Measurements from ENCODE around the gene MYO3B.
"Not testable (repeated sequence)": the region's sequence is repeated elsewhere in the genome, so short reads cannot be mapped to it uniquely, and the experiment has no call there.

MYO3B gene

GRCh38 chr2:170674282-170674681 is 496.3 kb downstream of the MYO3B start:
- H3K36me3 ChIP-seq (ENCODE audit: control insufficient read depth in 1 of 2, insufficient read depth in 2 of 2, low read depth in 1 of 2, low read length in 2 of 2); H3K4me3 ChIP-seq (ENCODE audit: insufficient read depth in 1 of 2, low read depth in 1 of 2, low read length in 2 of 2); H2BK15ac ChIP-seq (ENCODE audit: low read depth, poor library complexity, severe bottlenecking); DNase-seq; H3K4me1 ChIP-seq (ENCODE audit: control insufficient read depth, insufficient read depth, low read depth, low read length); H2BK12ac ChIP-seq (ENCODE audit: low read length in 2 of 2); H3K9ac ChIP-seq (ENCODE audit: low read length); H3K27ac ChIP-seq (ENCODE audit: low read length, poor library complexity, severe bottlenecking); H2AFZ ChIP-seq (ENCODE audit: low read depth, low read length); H3K14ac ChIP-seq (ENCODE audit: low read length in 2 of 2); H3K9me3 ChIP-seq (ENCODE audit: control insufficient read depth, low read length); H4K8ac ChIP-seq (ENCODE audit: low read length); H3K79me1 ChIP-seq (replicated peaks; ENCODE audit: low read length, poor library complexity, severe bottlenecking); H4K91ac ChIP-seq (ENCODE audit: low read length); H3K4me2 ChIP-seq (ENCODE audit: low read length, poor library complexity, severe bottlenecking); H2BK120ac ChIP-seq (ENCODE audit: low read depth, low read length); H3K4ac ChIP-seq (ENCODE audit: low read depth in 1 of 2, low read length in 2 of 2); H3K18ac ChIP-seq (ENCODE audit: low read depth in 1 of 2, low read length in 2 of 2); H3K23ac ChIP-seq (ENCODE audit: low read length in 2 of 2); H3K27me3 ChIP-seq (ENCODE audit: control insufficient read depth in 1 of 2, insufficient read depth in 1 of 2, low read length in 2 of 2); H2AK5ac ChIP-seq (ENCODE audit: low read length, severe bottlenecking); H2BK5ac ChIP-seq (ENCODE audit: low read depth, low read length, poor library complexity, severe bottlenecking): not testable (repeated sequence)

GRCh38 chr2:170675701-170676100 is 497.8 kb downstream of the MYO3B start:
- Histone ChIP-seq H3K27ac (ENCODE audit: low read length, poor library complexity, severe bottlenecking) (no peak overlapping the region), H2AK5ac (ENCODE audit: low read length, severe bottlenecking) (no peak overlapping the region), H4K91ac (ENCODE audit: low read length) (no peak overlapping the region), H3K9ac (ENCODE audit: low read length) (no peak overlapping the region), H3K23ac (ENCODE audit: low read length in 2 of 2) (no peak overlapping the region), H3K14ac (ENCODE audit: low read length in 2 of 2) (no peak overlapping the region), H3K9me3 (ENCODE audit: control insufficient read depth, low read length) (no peaks in the 10 kb centered on the region), H3K18ac (ENCODE audit: low read depth in 1 of 2, low read length in 2 of 2) (no peak overlapping the region), H3K4me1 (ENCODE audit: control insufficient read depth, insufficient read depth, low read depth, low read length) (no peaks in the 10 kb centered on the region), H2BK5ac (ENCODE audit: low read depth, low read length, poor library complexity, severe bottlenecking) (no peak overlapping the region), H2BK120ac (ENCODE audit: low read depth, low read length) (no peak overlapping the region), H3K4ac (ENCODE audit: low read depth in 1 of 2, low read length in 2 of 2) (no peak overlapping the region), H3K36me3 (ENCODE audit: control insufficient read depth in 1 of 2, insufficient read depth in 2 of 2, low read depth in 1 of 2, low read length in 2 of 2) (no peaks in the 10 kb centered on the region), H2BK12ac (ENCODE audit: low read length in 2 of 2) (no peak overlapping the region), H3K4me2 (ENCODE audit: low read length, poor library complexity, severe bottlenecking) (no peak overlapping the region), H2AFZ (ENCODE audit: low read depth, low read length) (no peak overlapping the region), H2BK15ac (ENCODE audit: low read depth, poor library complexity, severe bottlenecking) (no peak overlapping the region), H4K8ac (ENCODE audit: low read length) (no peak overlapping the region), H3K4me3 (ENCODE audit: insufficient read depth in 1 of 2, low read depth in 1 of 2, low read length in 2 of 2) (no peak overlapping the region), H3K27me3 (ENCODE audit: control insufficient read depth in 1 of 2, insufficient read depth in 1 of 2, low read length in 2 of 2) (no peaks in the 10 kb centered on the region), H3K79me1 (replicated peaks; ENCODE audit: low read length, poor library complexity, severe bottlenecking) (no peaks in the 10 kb centered on the region)
- 94% methylated on average over 6 of the region's 6 CpGs for whole genome bisulfite sequencing
- DNase-seq = no peak

GRCh38 chr2:170679607-170680079 is 501.7 kb downstream of the MYO3B start:
- H3K4me2 ChIP-seq (ENCODE audit: low read length, poor library complexity, severe bottlenecking) = no peak overlapping the region
- peak; percentile 12 for DNase-seq

GRCh38 chr2:170680172-170680941 is 502.4 kb downstream of the MYO3B start:
- no peak overlapping the region for H3K23ac ChIP-seq (ENCODE audit: low read length in 2 of 2)
- no peak overlapping the region for H3K4me3 ChIP-seq (ENCODE audit: insufficient read depth in 1 of 2, low read depth in 1 of 2, low read length in 2 of 2)
- no peak for DNase-seq
- no peaks in the 10 kb centered on the region for H3K79me1 ChIP-seq (replicated peaks; ENCODE audit: low read length, poor library complexity, severe bottlenecking)
- H4K91ac ChIP-seq (ENCODE audit: low read length) = no peak overlapping the region
- H3K14ac ChIP-seq (ENCODE audit: low read length in 2 of 2) = no peak overlapping the region
- no peak overlapping the region for H2AFZ ChIP-seq (ENCODE audit: low read depth, low read length)
- H2BK12ac ChIP-seq (ENCODE audit: low read length in 2 of 2) = no peak overlapping the region
- H3K4me1 ChIP-seq (ENCODE audit: control insufficient read depth, insufficient read depth, low read depth, low read length) = no peaks in the 10 kb centered on the region
- no peak overlapping the region for H3K4ac ChIP-seq (ENCODE audit: low read depth in 1 of 2, low read length in 2 of 2)
- H4K8ac ChIP-seq (ENCODE audit: low read length) = no peak overlapping the region
- H2BK120ac ChIP-seq (ENCODE audit: low read depth, low read length) = no peak overlapping the region
- H2BK15ac ChIP-seq (ENCODE audit: low read depth, poor library complexity, severe bottlenecking) = no peak overlapping the region
- no peak overlapping the region for H3K4me2 ChIP-seq (ENCODE audit: low read length, poor library complexity, severe bottlenecking)
- H2AK5ac ChIP-seq (ENCODE audit: low read length, severe bottlenecking) = no peak overlapping the region
- no peak overlapping the region for H2BK5ac ChIP-seq (ENCODE audit: low read depth, low read length, poor library complexity, severe bottlenecking)
- WGBS = 32% methylated on average over 2 of the region's 2 CpGs
- no peaks in the 10 kb centered on the region for H3K27me3 ChIP-seq (ENCODE audit: control insufficient read depth in 1 of 2, insufficient read depth in 1 of 2, low read length in 2 of 2)
- no peaks in the 10 kb centered on the region for H3K9me3 ChIP-seq (ENCODE audit: control insufficient read depth, low read length)
- no peaks in the 10 kb centered on the region for H3K36me3 ChIP-seq (ENCODE audit: control insufficient read depth in 1 of 2, insufficient read depth in 2 of 2, low read depth in 1 of 2, low read length in 2 of 2)
- H3K18ac ChIP-seq (ENCODE audit: low read depth in 1 of 2, low read length in 2 of 2) = no peak overlapping the region
- H3K27ac ChIP-seq (ENCODE audit: low read length, poor library complexity, severe bottlenecking) = no peak overlapping the region
- H3K9ac ChIP-seq (ENCODE audit: low read length) = no peak overlapping the region

More at GRCh38 chr2:170679607-170680079, 501.7 kb downstream of the MYO3B start:
- Histone ChIP-seq H2AK5ac (ENCODE audit: low read length, severe bottlenecking) (no peak overlapping the region), H2BK5ac (ENCODE audit: low read depth, low read length, poor library complexity, severe bottlenecking) (no peak overlapping the region), H3K4me1 (ENCODE audit: control insufficient read depth, insufficient read depth, low read depth, low read length) (no peaks in the 10 kb centered on the region), H3K27ac (ENCODE audit: low read length, poor library complexity, severe bottlenecking) (no peak overlapping the region), H2BK15ac (ENCODE audit: low read depth, poor library complexity, severe bottlenecking) (no peak overlapping the region), H3K36me3 (ENCODE audit: control insufficient read depth in 1 of 2, insufficient read depth in 2 of 2, low read depth in 1 of 2, low read length in 2 of 2) (no peaks in the 10 kb centered on the region), H2AFZ (ENCODE audit: low read depth, low read length) (no peak overlapping the region), H3K23ac (ENCODE audit: low read length in 2 of 2) (no peak overlapping the region), H3K79me1 (replicated peaks; ENCODE audit: low read length, poor library complexity, severe bottlenecking) (no peaks in the 10 kb centered on the region), H3K9ac (ENCODE audit: low read length) (no peak overlapping the region), H3K18ac (ENCODE audit: low read depth in 1 of 2, low read length in 2 of 2) (no peak overlapping the region), H2BK12ac (ENCODE audit: low read length in 2 of 2) (no peak overlapping the region), H3K4ac (ENCODE audit: low read depth in 1 of 2, low read length in 2 of 2) (no peak overlapping the region), H4K8ac (ENCODE audit: low read length) (no peak overlapping the region), H3K4me3 (ENCODE audit: insufficient read depth in 1 of 2, low read depth in 1 of 2, low read length in 2 of 2) (no peak overlapping the region), H3K27me3 (ENCODE audit: control insufficient read depth in 1 of 2, insufficient read depth in 1 of 2, low read length in 2 of 2) (no peaks in the 10 kb centered on the region), H3K14ac (ENCODE audit: low read length in 2 of 2) (no peak overlapping the region), H2BK120ac (ENCODE audit: low read depth, low read length) (no peak overlapping the region), H4K91ac (ENCODE audit: low read length) (no peak overlapping the region), H3K9me3 (ENCODE audit: control insufficient read depth, low read length) (no peaks in the 10 kb centered on the region)
- WGBS = 5% methylated on average over 3 of the region's 5 CpGs
